Left lobe of liver (tissue), 2 donors: Measurements from ENCODE around the gene PRR20D. TPM values are rescaled to one million over a fixed set of nuclear protein-coding genes. Genes with fewer than 3 reads are reported as not detected.
"Not testable (repeated sequence)": the region's sequence is repeated elsewhere in the genome, so short reads cannot be mapped to it uniquely, and the experiment has no call there.

Experiments used
- ATAC-seq: fragments of 200-7000 bp; cut with Tn5 transposase; one replicate; pipeline ENCODE4 v1.9.1; 2020; ENCODE audit warnings: mild to moderate bottlenecking, moderate library complexity
- DNase-seq: peaks from one replicate; pipeline ENCODE4 v3.0.0-alpha.2; 2020; ENCODE audit warnings: low spot score
- total RNA-seq: library from RNA; stranded (reverse); gene quantifications from one replicate; pipeline ENCODE4 v1.2.1, GENCODE V29; 2021
- donor health status: DM: no; HTN: no; CAD: no; lungs with moderate emphysema.
- donor health status: DM: no; HTN: yes; CAD: no.

The PRR20D gene
- not detected for total RNA-seq

DNA sequence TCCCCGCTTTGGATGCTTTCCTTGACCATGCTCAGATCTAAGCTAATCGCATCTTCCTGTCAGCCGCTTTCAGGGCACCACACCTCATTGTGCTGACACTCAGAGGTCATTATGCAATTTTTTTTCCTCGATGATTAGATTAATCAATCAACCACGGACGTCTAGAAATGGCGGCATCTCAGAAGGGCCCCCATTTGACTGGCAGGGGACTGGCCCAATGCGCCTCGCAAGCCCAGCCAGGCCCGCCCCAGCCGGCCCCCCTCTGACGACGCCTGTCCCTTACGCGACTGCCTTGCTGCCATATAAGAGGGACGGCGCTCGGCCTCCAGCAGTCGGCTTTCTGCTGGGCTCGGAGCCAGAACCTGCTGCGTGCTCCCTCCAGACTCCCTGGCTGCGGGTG, at the start of gene PRR20D:
Gene PRR20D, plus strand, starts transcription at position 301 of the 400 bp plus-strand sequence. CDS start 387 bp downstream, outside the sequence.
- DNase-seq, ATAC-seq: not testable (repeated sequence)

DNA sequence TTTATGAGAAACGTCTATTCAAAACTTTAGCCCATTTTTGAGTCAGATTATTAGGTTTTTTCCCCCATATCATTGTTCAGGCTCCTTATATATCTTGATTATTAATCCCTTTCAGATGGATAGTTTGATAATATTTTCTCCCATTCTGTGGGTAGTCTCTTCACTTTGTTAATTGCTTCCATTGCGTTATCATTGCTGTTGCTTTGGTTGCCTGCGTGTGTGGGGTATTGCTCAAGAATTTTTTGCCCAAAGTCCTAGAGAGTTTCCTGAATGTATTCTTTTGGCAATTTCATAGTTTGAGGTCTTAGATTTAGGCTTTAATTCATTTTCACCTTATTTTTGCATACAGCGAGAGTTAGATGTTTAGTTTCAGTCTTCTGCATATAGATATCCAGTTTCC, 45.5 kb upstream of the PRR20D start:
- DNase-seq: no peak
- peak; percentile 51 for ATAC-seq

DNA sequence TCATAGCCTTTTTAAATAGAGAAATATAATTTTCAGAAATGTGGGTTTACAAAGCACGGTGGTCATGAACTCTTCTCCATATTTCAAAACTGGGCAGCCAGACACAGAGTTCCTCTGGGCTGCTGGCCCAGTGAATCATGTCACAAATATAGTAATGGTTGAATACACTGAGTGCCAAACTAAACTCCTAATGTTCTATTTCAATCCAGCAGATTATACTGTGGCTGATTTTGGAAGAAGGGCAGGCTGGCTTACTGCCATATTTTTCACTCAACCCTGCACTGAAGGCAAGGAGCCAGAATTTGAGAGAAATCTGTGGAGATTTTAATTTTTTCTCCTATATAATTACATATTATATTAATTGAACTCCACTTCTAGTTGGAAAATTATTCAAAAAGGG, 36.8 kb upstream of the PRR20D start:
- peak; percentile 71 for DNase-seq
- peak; percentile 98 for ATAC-seq

GRCh38 chr13:57128909-57129308, 31.5 kb upstream of the PRR20D start:
- DNase-seq (no peak), ATAC-seq (peak; percentile 50)

DNA sequence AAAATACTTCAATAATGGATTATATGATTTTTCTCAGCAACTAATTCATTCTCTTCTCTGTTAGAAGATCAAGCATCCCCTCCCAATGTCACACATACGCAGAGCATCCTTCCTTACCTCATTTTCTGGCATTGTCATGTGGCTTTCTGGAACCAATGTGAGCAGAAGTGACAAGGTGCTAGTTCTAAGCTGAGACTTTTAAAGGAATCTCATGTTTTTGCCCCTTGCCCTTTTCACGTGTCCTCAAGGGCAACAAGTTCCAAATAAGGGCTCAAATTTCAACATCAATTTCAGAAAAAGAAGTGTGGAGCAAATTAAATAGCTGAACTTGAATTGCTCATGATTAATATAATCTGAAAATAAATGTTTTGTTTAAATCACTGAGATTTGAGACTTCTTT, 24.3 kb upstream of the PRR20D start:
- ATAC-seq (peak; percentile 47), DNase-seq (no peak)

DNA sequence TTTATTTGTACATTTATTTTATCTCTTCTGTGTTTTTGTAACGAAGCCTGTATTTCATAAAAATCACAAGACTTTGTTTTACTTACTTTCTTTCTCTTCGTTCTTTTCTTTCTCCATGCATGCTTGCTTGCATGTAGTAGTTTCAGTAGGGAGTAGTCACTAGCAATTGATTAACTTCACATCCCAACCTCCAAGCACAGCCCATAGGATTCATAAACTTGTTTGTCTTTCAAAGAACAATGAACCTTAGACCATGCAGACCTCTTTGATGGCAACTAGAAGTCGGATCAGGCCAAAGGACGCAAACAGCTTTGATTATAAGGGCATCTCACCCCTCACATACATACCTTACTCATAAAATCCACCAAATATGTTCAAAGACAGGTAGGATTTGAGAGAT, 22.8 kb upstream of the PRR20D start:
- peak; percentile 94 for ATAC-seq
- no peak for DNase-seq

GRCh38 chr13:57138988-57139387, 21.4 kb upstream of the PRR20D start:
- DNase-seq (no peak), ATAC-seq (no peak)

- not testable (repeated sequence) for ATAC-seq, DNase-seq
These were observed 20.7 kb upstream of the PRR20D start for GRCh38 chr13:57139781-57140180.

GRCh38 chr13:57140235-57140968, 20.0 kb upstream of the PRR20D start, which contains the start of gene PRR20A:
Gene PRR20A, plus strand, starts transcription at chr13:57140918. Its CDS starts 387 bp downstream, at chr13:57141305.
- not testable (repeated sequence) for DNase-seq, ATAC-seq

DNA sequence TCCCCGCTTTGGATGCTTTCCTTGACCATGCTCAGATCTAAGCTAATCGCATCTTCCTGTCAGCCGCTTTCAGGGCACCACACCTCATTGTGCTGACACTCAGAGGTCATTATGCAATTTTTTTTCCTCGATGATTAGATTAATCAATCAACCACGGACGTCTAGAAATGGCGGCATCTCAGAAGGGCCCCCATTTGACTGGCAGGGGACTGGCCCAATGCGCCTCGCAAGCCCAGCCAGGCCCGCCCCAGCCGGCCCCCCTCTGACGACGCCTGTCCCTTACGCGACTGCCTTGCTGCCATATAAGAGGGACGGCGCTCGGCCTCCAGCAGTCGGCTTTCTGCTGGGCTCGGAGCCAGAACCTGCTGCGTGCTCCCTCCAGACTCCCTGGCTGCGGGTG, 13.2 kb upstream of the PRR20D start, which contains the start of gene PRR20B:
Gene PRR20B, plus strand, starts transcription at position 301 of the 400 bp plus-strand sequence. CDS start 387 bp downstream, outside the sequence.
- DNase-seq, ATAC-seq: not testable (repeated sequence)

DNA sequence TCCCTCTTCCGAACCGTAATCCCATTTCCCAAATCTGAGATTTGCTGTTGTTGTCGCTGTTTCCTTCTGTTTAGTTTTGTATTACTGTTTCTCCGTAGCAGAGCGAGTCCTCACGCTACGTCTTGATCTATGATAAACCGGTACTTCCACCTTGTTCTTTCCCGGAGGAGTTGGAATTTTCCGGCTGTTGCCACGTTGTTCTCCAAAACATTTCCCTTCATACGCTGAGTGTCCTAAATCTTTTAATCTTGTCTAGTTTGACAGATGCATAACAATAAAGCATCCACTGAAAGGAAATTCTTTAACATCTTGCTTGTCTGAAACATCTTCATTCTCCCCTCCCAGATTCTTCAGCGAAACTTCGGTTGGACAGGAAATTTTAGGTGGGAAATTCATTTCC, 12.3 kb upstream of the PRR20D start:
- not testable (repeated sequence) for ATAC-seq, DNase-seq

- DNase-seq, ATAC-seq: not testable (repeated sequence)
These were observed 6.7 kb upstream of the PRR20D start, which contains the start of gene PRR20C for GRCh38 chr13:57153761-57154160. Gene PRR20C, plus strand, starts transcription at chr13:57154061. Its CDS starts 387 bp downstream, at chr13:57154448.

- not testable (repeated sequence) for ATAC-seq, DNase-seq
These were observed 6.5 kb downstream of the PRR20D start, which contains the start of gene PRR20E for GRCh38 chr13:57166897-57167296. Gene PRR20E, plus strand, starts transcription at chr13:57167197. Its CDS starts 387 bp downstream, at chr13:57167584.

DNA sequence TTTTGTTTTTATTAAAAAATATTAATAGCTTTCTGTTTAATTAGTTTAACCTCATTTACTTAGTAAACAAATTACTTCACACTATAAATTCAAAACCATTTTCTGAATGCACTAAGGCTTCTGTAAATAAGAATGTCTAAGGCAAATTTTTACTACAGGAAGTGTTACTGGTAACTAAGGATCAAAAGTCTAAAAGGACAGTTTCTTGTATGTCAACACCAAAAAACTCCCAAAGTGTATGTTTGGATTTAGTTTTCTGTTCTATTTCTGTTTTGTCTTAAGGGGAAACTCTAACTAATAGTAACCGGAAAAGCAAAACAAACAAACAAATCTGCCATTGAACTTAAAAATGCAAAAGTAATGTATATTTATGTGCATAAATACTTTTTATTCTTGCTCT, 31.2 kb downstream of the PRR20D start:
- ATAC-seq (no peak), DNase-seq (no peak)

DNA sequence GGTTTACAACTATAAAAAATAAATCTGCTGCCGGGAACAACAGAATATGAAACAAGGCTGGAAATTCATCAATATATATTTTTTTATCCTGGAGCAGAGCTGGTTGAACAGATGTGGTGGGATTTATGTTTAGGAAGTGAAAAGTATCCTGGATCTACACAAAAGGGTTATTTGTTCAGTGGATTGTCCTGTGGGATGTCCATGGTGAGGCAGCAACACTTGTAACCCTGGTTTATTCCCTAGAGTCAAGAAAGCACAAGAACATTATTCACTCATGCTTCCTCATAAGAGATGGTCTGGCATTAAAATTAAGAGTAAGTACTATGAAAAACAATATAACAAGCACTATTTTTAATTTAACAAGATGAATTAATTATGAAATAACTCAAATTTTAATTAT, 52.6 kb downstream of the PRR20D start:
- no peak for DNase-seq
- ATAC-seq: no peak

Other genes with a start within 250 kb of the PRR20D start
- not detected for gene PRR20A, start 19.7 kb upstream of the PRR20D start, total RNA-seq
- gene PRR20B, start 13.1 kb upstream of the PRR20D start, total RNA-seq: not detected
- not detected for gene PRR20C, start 6.6 kb upstream of the PRR20D start, total RNA-seq
- gene PRR20E, start 6.6 kb downstream of the PRR20D start, total RNA-seq: not detected